Suprapubic skin (tissue), 4 donors: ENCODE data around the gene FRMD4B. TPM values are rescaled to one million over a fixed set of nuclear protein-coding genes. Genes with fewer than 3 reads are reported as not detected.

Experiments
- DNase-seq, 2 donors: peaks; one replicate each; pipeline ENCODE4 v3.0.0-alpha.2; 2019; ENCODE audit warnings: low spot score in 2 of 2
- H3K27ac ChIP-seq: fragments of 200-600 bp; sonication (generic); one replicate; pipeline ENCODE4 v1.5.1; 2019
- H3K27me3 ChIP-seq: fragments of 200-600 bp; sonication (generic); one replicate; pipeline ENCODE4 v1.5.1; 2019
- H3K36me3 ChIP-seq: fragments of 200-600 bp; sonication (generic); one replicate; pipeline ENCODE4 v1.5.1; 2019
- H3K4me1 ChIP-seq: fragments of 200-600 bp; sonication (generic); one replicate; pipeline ENCODE4 v1.5.1; 2019
- H3K4me3 ChIP-seq: fragments of 200-600 bp; sonication (generic); one replicate; pipeline ENCODE4 v1.5.1; 2019; ENCODE audit warnings: mild to moderate bottlenecking
- H3K9me3 ChIP-seq: fragments of 200-600 bp; sonication (generic); one replicate; pipeline ENCODE4 v1.5.1; 2019
- EP300 ChIP-seq: sonication (generic); formaldehyde crosslinking; IDR thresholded peaks from one replicate; pipeline ENCODE4 v1.6.1; 2017; ENCODE audit warnings: antibody characterized with exemption
- POLR2A ChIP-seq, 2 donors: fragments of 450-650 bp; IDR thresholded peaks; one replicate each; pipeline ENCODE4 v1.6.1; 2017; ENCODE audit warnings: antibody characterized with exemption in 2 of 2, mild to moderate bottlenecking in 2 of 2, moderate library complexity in 2 of 2
- POLR2AphosphoS5 ChIP-seq, 3 donors: sonication (generic); formaldehyde crosslinking; IDR thresholded peaks; one replicate each; pipeline ENCODE4 v1.6.1; 2017; ENCODE audit warnings: antibody characterized with exemption in 3 of 3
- WGBS: methylation state at CpG from one replicate; pipeline ENCODE4 v1.1.5; 2018; 5-methylcytosine and 5-hydroxymethylcytosine counted together
- total RNA-seq, 4 donors: library from RNA; depleted of rRNA; stranded (reverse); fragments of >200 nt; gene quantifications; one replicate each; pipeline ENCODE4 v1.1.0, GENCODE V29; 2016
- TF ChIP-seq, protein P1 (sequence below), 2 donors: fragments of 200-600 bp in 1 of 2; fragments of 450-650 bp in 1 of 2; sonication (generic) in 1 of 2; IDR thresholded peaks; one replicate each; pipeline ENCODE4 v1.5.1; 2016 to 2019; ENCODE audit warnings: antibody characterized with exemption in 2 of 2, mild to moderate bottlenecking in 1 of 2, moderate library complexity in 1 of 2

Gene FRMD4B
- total RNA-seq, 4 donors from 2014 or later, result 53.8 to 75.3 (median 67.8) TPM

DNA sequence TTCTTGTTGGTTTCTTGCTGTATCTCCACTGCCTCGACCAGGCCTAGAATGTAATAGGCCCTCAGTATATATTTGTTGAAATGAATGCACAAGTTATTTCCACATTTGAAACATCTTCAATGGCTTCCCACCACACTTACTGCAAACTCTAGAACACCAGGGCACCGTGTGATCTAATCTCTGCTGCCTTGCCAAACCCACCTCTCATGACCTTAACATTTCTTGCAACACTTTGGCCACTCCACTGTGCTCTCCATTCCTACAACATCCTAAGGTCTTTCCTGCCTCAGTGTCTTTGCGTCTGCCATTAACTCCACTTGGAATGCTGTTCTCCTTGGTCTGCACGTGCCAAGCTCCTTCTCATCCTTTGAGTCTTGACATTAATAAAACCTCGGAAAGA, 14.1 kb downstream of the FRMD4B start:
- no peaks in the 10 kb centered on the region for H3K36me3 ChIP-seq
- H3K4me3 ChIP-seq, result no peak overlapping the region
- H3K4me1 ChIP-seq, result peaks cover 33% of the 10 kb centered on the region
- DNase-seq, result no peak
- H3K27ac ChIP-seq, result peak overlapping the region; percentile 76
- H3K27me3 ChIP-seq, result no peaks in the 10 kb centered on the region
- no peaks in the 10 kb centered on the region for H3K9me3 ChIP-seq
- 87% methylated on average over 5 of the region's 5 CpGs for WGBS
- TF ChIP-seq, protein P1, sequence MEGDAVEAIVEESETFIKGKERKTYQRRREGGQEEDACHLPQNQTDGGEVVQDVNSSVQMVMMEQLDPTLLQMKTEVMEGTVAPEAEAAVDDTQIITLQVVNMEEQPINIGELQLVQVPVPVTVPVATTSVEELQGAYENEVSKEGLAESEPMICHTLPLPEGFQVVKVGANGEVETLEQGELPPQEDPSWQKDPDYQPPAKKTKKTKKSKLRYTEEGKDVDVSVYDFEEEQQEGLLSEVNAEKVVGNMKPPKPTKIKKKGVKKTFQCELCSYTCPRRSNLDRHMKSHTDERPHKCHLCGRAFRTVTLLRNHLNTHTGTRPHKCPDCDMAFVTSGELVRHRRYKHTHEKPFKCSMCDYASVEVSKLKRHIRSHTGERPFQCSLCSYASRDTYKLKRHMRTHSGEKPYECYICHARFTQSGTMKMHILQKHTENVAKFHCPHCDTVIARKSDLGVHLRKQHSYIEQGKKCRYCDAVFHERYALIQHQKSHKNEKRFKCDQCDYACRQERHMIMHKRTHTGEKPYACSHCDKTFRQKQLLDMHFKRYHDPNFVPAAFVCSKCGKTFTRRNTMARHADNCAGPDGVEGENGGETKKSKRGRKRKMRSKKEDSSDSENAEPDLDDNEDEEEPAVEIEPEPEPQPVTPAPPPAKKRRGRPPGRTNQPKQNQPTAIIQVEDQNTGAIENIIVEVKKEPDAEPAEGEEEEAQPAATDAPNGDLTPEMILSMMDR (IDR thresholded peaks at IDR 0.05), result no peak
- no peak for TF ChIP-seq POLR2AphosphoS5 (IDR thresholded peaks at IDR 0.05)
- TF ChIP-seq POLR2A (IDR thresholded peaks at IDR 0.05), result no peak
- no peak for TF ChIP-seq EP300

DNA sequence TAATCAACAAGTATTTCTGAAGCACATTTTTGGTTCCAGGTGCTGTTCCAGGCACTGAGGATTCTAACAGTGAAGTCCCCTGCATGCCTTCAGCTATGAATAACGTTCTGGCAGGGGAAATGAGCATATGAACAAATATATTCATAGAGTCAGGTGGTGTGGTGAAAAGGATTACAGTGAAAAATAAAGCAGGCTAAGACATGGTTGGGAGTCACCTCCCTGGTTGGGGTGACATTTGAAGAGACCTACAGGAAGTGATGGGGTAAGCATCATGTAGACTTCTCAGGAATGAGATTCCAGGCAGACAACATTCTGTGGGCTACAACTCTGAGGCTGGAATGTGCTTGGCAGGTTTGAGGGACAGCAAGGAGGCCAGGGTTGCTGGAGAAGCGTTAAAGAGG, 15.0 kb downstream of the FRMD4B start:
- H3K4me3 ChIP-seq, result peak overlapping the region; percentile 26
- WGBS, result 43% methylated on average over 2 of the region's 2 CpGs
- H3K27ac ChIP-seq, result peak overlapping the region; percentile 76
- DNase-seq, result no peak
- no peaks in the 10 kb centered on the region for H3K27me3 ChIP-seq
- peaks cover 33% of the 10 kb centered on the region for H3K4me1 ChIP-seq
- H3K9me3 ChIP-seq, result no peaks in the 10 kb centered on the region
- H3K36me3 ChIP-seq, result no peaks in the 10 kb centered on the region
- TF ChIP-seq POLR2A (IDR thresholded peaks at IDR 0.05), result no peak
- no peak for TF ChIP-seq EP300
- no peak for TF ChIP-seq POLR2AphosphoS5 (IDR thresholded peaks at IDR 0.05)
- TF ChIP-seq, protein P1 (IDR thresholded peaks at IDR 0.05), result no peak

DNA sequence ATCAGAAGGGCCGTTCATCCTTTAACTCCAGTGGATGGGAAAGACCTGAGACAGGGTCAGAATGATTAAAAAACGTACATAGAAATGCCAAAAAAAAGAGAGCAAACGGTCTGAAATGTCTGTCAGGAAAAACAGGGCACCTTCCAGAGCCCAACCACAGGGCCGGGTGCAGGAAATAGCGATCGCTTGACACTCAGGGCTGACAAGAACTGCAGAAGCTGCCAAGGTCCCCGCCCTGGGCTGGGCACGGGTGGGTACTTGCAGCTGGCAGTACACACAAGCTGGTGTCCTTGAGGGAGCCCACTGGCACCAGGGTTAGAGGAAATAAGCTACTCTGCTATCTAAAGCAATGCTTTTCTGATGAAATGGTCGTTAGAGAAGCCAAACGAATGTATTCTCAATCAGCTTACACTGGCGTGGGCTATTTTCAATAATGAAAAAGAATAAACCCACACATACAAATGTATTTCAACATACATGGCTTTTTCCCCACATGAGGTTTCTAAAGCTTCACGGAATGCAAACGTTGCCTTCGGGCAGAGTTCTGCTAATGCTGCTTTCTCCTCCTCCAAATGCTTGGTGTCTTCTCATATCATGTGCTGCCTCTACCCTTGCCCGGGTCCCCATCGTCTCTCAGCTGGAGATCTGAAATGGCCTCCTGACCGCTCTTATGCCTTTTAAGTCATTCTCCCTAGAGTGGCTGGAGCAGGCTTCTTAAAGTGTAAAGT, 15.6 kb downstream of the FRMD4B start:
- H3K27me3 ChIP-seq, result no peaks in the 10 kb centered on the region
- 14% methylated on average over 17 of the region's 17 CpGs for WGBS
- DNase-seq, result peak; percentile 86 to 90
- peak overlapping the region; percentile 26 for H3K4me3 ChIP-seq
- no peaks in the 10 kb centered on the region for H3K9me3 ChIP-seq
- no peaks in the 10 kb centered on the region for H3K36me3 ChIP-seq
- TF ChIP-seq EP300 (no peak), POLR2A (IDR thresholded peaks at IDR 0.05) (no peak), POLR2AphosphoS5 (IDR thresholded peaks at IDR 0.05) (no peak)
- TF ChIP-seq, protein P1 (IDR thresholded peaks at IDR 0.05), result no peak
- H3K4me1 ChIP-seq, result peaks cover 33% of the 10 kb centered on the region
- peak overlapping the region; percentile 76 for H3K27ac ChIP-seq

DNA sequence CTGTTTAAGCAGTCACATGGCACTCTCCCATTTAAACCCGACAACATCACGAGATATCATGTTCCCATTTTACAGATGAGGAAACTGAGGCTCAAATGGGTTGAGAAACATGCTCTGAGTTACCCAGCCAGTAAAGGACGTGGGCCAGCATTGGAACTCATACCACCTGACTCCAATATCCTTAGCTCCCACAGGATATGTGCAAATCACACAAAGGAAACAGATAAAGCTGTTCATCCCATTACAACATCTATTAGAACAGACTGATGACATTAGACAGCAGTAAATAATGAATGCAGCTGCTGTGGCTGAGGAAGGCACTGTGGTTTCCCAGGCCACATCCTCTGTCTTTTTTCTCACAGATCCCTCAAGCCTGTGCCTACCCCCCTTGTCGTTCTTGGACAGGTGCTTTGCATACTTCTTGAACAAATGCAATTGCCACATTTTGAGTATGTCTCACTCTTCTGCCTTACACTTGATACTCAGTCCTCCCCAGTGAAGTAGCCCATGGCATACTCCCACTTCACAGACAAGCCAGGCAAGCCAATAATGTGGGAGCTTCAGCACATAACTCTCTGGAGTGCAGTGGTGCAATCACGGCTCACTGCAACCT, 17.7 kb downstream of the FRMD4B start:
- Histone ChIP-seq H3K9me3 (no peaks in the 10 kb centered on the region), H3K27me3 (no peaks in the 10 kb centered on the region), H3K27ac (no peak overlapping the region), H3K4me1 (peaks cover 38% of the 10 kb centered on the region), H3K36me3 (no peaks in the 10 kb centered on the region), H3K4me3 (no peak overlapping the region)
- DNase-seq, result no peak
- TF ChIP-seq POLR2A (IDR thresholded peaks at IDR 0.05) (no peak), EP300 (no peak), POLR2AphosphoS5 (IDR thresholded peaks at IDR 0.05) (no peak)
- TF ChIP-seq, protein P1 (IDR thresholded peaks at IDR 0.05), result no peak
- 70% methylated on average over 5 of the region's 5 CpGs for WGBS

DNA sequence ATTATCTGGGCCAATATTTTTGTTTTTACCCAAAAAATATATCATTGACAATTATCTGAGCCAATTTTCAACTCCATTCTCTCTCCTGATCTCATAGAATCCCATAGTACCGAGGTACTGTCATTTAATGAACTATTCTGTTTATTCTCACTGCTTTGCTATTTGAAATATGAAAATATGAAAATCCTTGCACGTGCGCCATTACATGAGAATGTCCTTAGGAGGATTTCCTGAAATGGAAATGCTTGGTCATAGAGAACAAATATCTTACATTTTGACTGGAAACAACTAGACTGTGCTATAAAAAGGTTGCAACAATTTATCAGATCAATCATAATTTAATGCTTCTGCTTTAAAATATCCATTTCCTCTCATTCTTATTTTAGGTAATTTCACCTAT, 18.3 kb downstream of the FRMD4B start:
- no peaks in the 10 kb centered on the region for H3K9me3 ChIP-seq
- DNase-seq, result no peak
- no peaks in the 10 kb centered on the region for H3K36me3 ChIP-seq
- H3K27ac ChIP-seq, result no peak overlapping the region
- TF ChIP-seq POLR2A (IDR thresholded peaks at IDR 0.05) (no peak), EP300 (no peak), POLR2AphosphoS5 (IDR thresholded peaks at IDR 0.05) (no peak)
- TF ChIP-seq, protein P1 (IDR thresholded peaks at IDR 0.05), result no peak
- H3K27me3 ChIP-seq, result no peaks in the 10 kb centered on the region
- H3K4me3 ChIP-seq, result no peak overlapping the region
- H3K4me1 ChIP-seq, result peaks cover 38% of the 10 kb centered on the region
- 92% methylated on average over 3 of the region's 3 CpGs for WGBS
